Activated T-cell treated with anti-CD3 and anti-CD28 coated beads, Interleukin-2, amount 50 U/mL, for 4 hours (primary cell): ENCODE measurements around the gene SRPK3. TPM values are rescaled to one million over a fixed set of nuclear protein-coding genes. Genes with fewer than 3 reads are reported as not detected.

Experiments
- ATAC-seq, 2 donors: fragments of 200-7000 bp; cut with Tn5 transposase; one replicate each; pipeline ENCODE4 v1.10.0; 2021
- DNase-seq: peaks from one replicate; pipeline ENCODE4 v3.0.0-alpha.2; 2020
- H3K27me3 Mint-ChIP-seq: one replicate; pipeline ENCODE4 v1.8.0; 2021; ENCODE audit warnings: low read depth, mixed read lengths
- H3K36me3 Mint-ChIP-seq: one replicate; pipeline ENCODE4 v1.8.0; 2022; ENCODE audit warnings: mixed read lengths; ENCODE audit not compliant: insufficient read depth
- H3K4me1 Mint-ChIP-seq: one replicate; pipeline ENCODE4 v1.8.0; 2021; ENCODE audit warnings: low read depth, mixed read lengths
- H3K4me3 Mint-ChIP-seq: one replicate; pipeline ENCODE4 v1.8.0; 2021; ENCODE audit warnings: mild to moderate bottlenecking, moderate library complexity, mixed read lengths
- H3K9me3 Mint-ChIP-seq: one replicate; pipeline ENCODE4 v1.8.0; 2021; ENCODE audit warnings: mixed read lengths
- total RNA-seq, 3 donors: library from RNA; stranded (reverse); gene quantifications; one replicate each; pipeline ENCODE4 v1.2.1, GENCODE V29; 2021

SRPK3 gene
- total RNA-seq, 3 donors from 2014 or later = not detected

- H3K36me3 Mint-ChIP-seq = no peaks in the 10 kb centered on the region
- no peak for DNase-seq
- H3K4me3 Mint-ChIP-seq = no peak overlapping the region
- ATAC-seq = no peak
- H3K9me3 Mint-ChIP-seq = no peaks in the 10 kb centered on the region
- H3K4me1 Mint-ChIP-seq = peaks cover 4% of the 10 kb centered on the region
- peaks cover 10% of the 10 kb centered on the region for H3K27me3 Mint-ChIP-seq
These were observed 1.5 kb downstream of the SRPK3 start for GRCh38 chrX:153782313-153782712.

GRCh38 chrX:153782871-153783270 lies 2.0 kb downstream of the SRPK3 start:
- H3K9me3 Mint-ChIP-seq = no peaks in the 10 kb centered on the region
- no peak for ATAC-seq

GRCh38 chrX:153783378-153784013 lies 2.7 kb downstream of the SRPK3 start:
- Mint-ChIP-seq H3K4me3 (no peak overlapping the region), H3K9me3 (no peaks in the 10 kb centered on the region), H3K36me3 (peaks cover 1% of the 10 kb centered on the region), H3K4me1 (peaks cover 4% of the 10 kb centered on the region), H3K27me3 (peaks cover 8% of the 10 kb centered on the region)
- ATAC-seq (no peak), DNase-seq (no peak)

More at GRCh38 chrX:153782871-153783270, 2.0 kb downstream of the SRPK3 start:
- H3K36me3 Mint-ChIP-seq = peaks cover 1% of the 10 kb centered on the region
- peaks cover 4% of the 10 kb centered on the region for H3K4me1 Mint-ChIP-seq
- no peak overlapping the region for H3K4me3 Mint-ChIP-seq
- DNase-seq = no peak
- peaks cover 8% of the 10 kb centered on the region for H3K27me3 Mint-ChIP-seq

- DNase-seq = no peak
- Mint-ChIP-seq H3K27me3 (peaks cover 8% of the 10 kb centered on the region), H3K9me3 (no peaks in the 10 kb centered on the region), H3K4me3 (no peak overlapping the region), H3K4me1 (peaks cover 4% of the 10 kb centered on the region), H3K36me3 (peaks cover 1% of the 10 kb centered on the region)
- ATAC-seq = no peak
These were observed 3.6 kb downstream of the SRPK3 start for GRCh38 chrX:153784325-153784967.

GRCh38 chrX:153786669-153787068 lies 5.8 kb downstream of the SRPK3 start:
- Mint-ChIP-seq H3K36me3 (peaks cover 3% of the 10 kb centered on the region), H3K27me3 (no peaks in the 10 kb centered on the region), H3K4me1 (no peaks in the 10 kb centered on the region), H3K4me3 (no peak overlapping the region), H3K9me3 (no peaks in the 10 kb centered on the region)
- ATAC-seq (no peak), DNase-seq (no peak)

- Mint-ChIP-seq H3K4me3 (no peak overlapping the region), H3K9me3 (no peaks in the 10 kb centered on the region), H3K36me3 (peaks cover 3% of the 10 kb centered on the region), H3K27me3 (no peaks in the 10 kb centered on the region), H3K4me1 (peaks cover 13% of the 10 kb centered on the region)
- ATAC-seq (no peak), DNase-seq (no peak)
These were observed 8.8 kb downstream of the SRPK3 start for GRCh38 chrX:153789654-153790053.

GRCh38 chrX:153791104-153791852 lies 10.4 kb downstream of the SRPK3 start:
- no peaks in the 10 kb centered on the region for H3K27me3 Mint-ChIP-seq
- DNase-seq (no peak), ATAC-seq (no peak)
- H3K4me1 Mint-ChIP-seq = peaks cover 19% of the 10 kb centered on the region
- peaks cover 6% of the 10 kb centered on the region for H3K36me3 Mint-ChIP-seq
- H3K4me3 Mint-ChIP-seq = no peak overlapping the region
- no peaks in the 10 kb centered on the region for H3K9me3 Mint-ChIP-seq

GRCh38 chrX:153792368-153792767 lies 11.5 kb downstream of the SRPK3 start:
- Mint-ChIP-seq H3K4me3 (peak overlapping the region; percentile 96), H3K4me1 (peaks cover 20% of the 10 kb centered on the region), H3K9me3 (no peaks in the 10 kb centered on the region), H3K36me3 (peaks cover 7% of the 10 kb centered on the region), H3K27me3 (no peaks in the 10 kb centered on the region)
- no peak for DNase-seq
- ATAC-seq = no peak

GRCh38 chrX:153793291-153793690 lies 12.4 kb downstream of the SRPK3 start:
- H3K27me3 Mint-ChIP-seq = no peaks in the 10 kb centered on the region
- no peak for ATAC-seq

GRCh38 chrX:153794018-153794896 lies 13.4 kb downstream of the SRPK3 start, which contains the start of the genes IDH3G and SSR4:
IDH3G (minus strand) TSS chrX:153794375; CDS start chrX:153794326, 49 bp downstream.
SSR4 (plus strand) TSS chrX:153794668; CDS start chrX:153794688, 20 bp downstream.
- peak; percentile 91 to 95 for ATAC-seq
- H3K27me3 Mint-ChIP-seq = no peaks in the 10 kb centered on the region
- no peaks in the 10 kb centered on the region for H3K9me3 Mint-ChIP-seq
- DNase-seq = peak; percentile 91
- peaks cover 20% of the 10 kb centered on the region for H3K4me1 Mint-ChIP-seq
- H3K36me3 Mint-ChIP-seq = peaks cover 5% of the 10 kb centered on the region
- H3K4me3 Mint-ChIP-seq = peak within 1 kb of the TSS; percentile 96

More at GRCh38 chrX:153793291-153793690, 12.4 kb downstream of the SRPK3 start:
- H3K36me3 Mint-ChIP-seq = peaks cover 5% of the 10 kb centered on the region
- H3K4me3 Mint-ChIP-seq = peak overlapping the region; percentile 96
- DNase-seq = no peak
- H3K4me1 Mint-ChIP-seq = peaks cover 20% of the 10 kb centered on the region
- no peaks in the 10 kb centered on the region for H3K9me3 Mint-ChIP-seq

- peaks cover 20% of the 10 kb centered on the region for H3K4me1 Mint-ChIP-seq
- H3K4me3 Mint-ChIP-seq = peak overlapping the region; percentile 96
- DNase-seq = peak; percentile 13
- ATAC-seq = peak; percentile 9 to 13
- no peaks in the 10 kb centered on the region for H3K9me3 Mint-ChIP-seq
- H3K27me3 Mint-ChIP-seq = no peaks in the 10 kb centered on the region
- peaks cover 5% of the 10 kb centered on the region for H3K36me3 Mint-ChIP-seq
These were observed 14.3 kb downstream of the SRPK3 start for GRCh38 chrX:153794897-153795816.

GRCh38 chrX:153797415-153798015 lies 16.7 kb downstream of the SRPK3 start:
- H3K36me3 Mint-ChIP-seq = peaks cover 4% of the 10 kb centered on the region
- H3K27me3 Mint-ChIP-seq = no peaks in the 10 kb centered on the region
- no peak for DNase-seq
- H3K9me3 Mint-ChIP-seq = no peaks in the 10 kb centered on the region
- peaks cover 16% of the 10 kb centered on the region for H3K4me1 Mint-ChIP-seq
- no peak overlapping the region for H3K4me3 Mint-ChIP-seq
- ATAC-seq = no peak

GRCh38 chrX:153799326-153799725 lies 18.5 kb downstream of the SRPK3 start:
- H3K36me3 Mint-ChIP-seq = peaks cover 4% of the 10 kb centered on the region
- H3K4me1 Mint-ChIP-seq = peaks cover 8% of the 10 kb centered on the region
- H3K9me3 Mint-ChIP-seq = no peaks in the 10 kb centered on the region
- H3K4me3 Mint-ChIP-seq = no peak overlapping the region
- ATAC-seq (no peak), DNase-seq (no peak)
- no peaks in the 10 kb centered on the region for H3K27me3 Mint-ChIP-seq
